GM21825 (cell line): ENCODE data around the gene CAPZB.
"Not testable (repeated sequence)": the region's sequence is repeated elsewhere in the genome, so short reads cannot be mapped to it uniquely, and the experiment has no call there.

ENCODE experiments used
- ATAC-seq: cut with Tn5 transposase; IDR thresholded peaks from one replicate; pipeline ENCODE4 v1.9.1; 2021; ENCODE audit warnings: mild to moderate bottlenecking, moderate library complexity; ENCODE audit not compliant: unreplicated experiment

Gene CAPZB

DNA sequence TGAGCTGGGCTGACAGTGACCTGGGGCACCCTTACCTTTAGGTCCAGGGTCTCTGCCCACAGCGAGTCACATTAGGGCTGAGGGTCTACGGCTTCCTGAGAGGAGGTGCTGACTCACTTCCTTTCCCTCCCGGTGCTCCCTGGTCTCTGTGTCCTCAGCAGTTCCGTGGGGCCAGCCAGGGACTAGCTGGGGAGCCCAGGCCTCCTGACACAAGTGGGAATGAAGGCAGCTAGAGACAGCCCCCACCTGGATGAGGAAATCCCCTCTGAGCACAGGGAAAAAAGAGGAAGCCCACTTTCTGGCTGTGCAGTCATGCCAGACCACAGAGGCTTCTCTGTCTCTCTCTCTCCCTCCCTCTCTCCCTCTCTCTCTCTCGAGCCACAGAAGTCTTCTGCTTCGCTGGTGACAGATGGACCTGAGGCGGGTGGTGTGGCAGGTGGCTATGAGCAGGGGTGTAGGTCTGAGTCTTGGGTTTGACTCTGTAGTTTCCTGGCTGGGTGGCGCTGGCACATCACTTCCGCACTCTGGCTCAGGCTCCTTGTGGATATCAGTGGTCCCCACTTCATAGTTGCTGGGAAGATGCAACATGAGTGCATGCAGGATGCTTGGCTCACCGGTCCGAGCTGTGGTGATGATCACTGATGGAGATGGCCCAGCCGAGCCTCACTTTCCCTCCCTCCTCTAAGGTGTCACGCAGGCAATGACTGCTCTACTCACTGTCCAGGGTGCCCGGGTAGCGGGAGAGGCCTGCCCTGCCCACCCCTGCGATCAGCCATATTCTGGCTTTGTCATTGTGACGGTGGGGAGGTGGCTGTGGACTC is 169.8 kb downstream of the CAPZB start:
- peak; percentile 26 for ATAC-seq

DNA sequence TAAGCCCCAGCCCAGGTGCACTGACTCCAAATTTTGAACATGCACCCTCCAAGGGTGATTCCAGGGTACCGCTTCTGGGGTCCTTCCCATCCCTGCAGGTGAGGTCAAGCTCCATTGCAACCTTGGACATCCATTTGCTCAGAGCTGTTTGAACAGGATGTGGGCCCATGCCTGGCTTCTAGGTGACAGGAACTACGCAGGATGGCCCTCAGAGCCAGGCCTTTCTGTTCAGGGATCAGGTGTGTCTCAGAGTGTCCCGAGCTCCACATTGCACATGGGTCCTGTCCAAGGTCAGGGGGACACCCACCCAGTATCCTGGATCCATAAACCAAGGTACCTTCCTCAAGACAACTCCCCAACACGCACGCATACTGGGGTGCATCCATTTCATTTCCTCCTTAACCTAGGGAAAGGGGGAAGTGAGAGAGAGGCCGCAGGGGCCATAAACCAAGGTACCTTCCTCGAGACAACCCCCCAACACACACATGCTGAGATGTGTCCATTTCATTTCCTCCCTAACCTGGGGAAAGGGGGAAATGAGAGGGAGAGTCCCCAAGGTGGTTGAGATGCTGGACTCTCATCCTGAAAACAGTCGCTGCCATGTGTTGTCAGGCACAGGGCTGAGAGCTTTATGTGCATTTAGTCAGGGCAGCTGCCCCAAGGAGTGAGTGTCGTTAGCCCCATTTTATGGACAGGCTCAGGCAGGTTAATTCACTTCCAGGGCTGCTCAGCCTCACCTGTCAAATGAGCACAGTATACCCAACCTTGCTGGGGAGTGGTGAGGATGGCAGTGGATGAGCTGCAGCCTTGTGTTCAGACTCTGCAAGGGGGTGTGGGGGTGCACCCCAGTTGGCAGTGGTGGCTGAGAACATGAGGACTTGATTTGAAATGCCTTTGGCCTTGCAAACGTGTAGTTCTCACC is 171.1 kb downstream of the CAPZB start:
- ATAC-seq: no peak

DNA sequence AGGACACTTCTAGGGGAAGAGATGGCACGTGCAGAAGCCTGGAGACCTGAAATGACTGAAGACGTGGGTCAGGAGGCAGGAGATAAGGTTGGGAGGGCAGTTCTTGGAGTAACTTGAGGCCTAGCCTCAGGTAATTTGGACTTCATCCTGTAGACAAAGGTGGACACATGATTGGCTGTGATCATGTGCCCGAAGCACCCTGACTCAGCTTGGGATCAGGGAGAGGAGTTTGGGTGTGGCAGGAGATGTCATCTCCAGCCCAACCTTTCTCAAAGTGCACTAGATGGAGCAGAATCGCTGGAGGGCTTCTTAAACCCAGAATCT is 171.7 kb downstream of the CAPZB start:
- no peak for ATAC-seq

- peak; percentile 4 for ATAC-seq
Observed at GRCh38 chr1:19312782-19313635, 172.3 kb downstream of the CAPZB start.

GRCh38 chr1:19311931-19312781 is 173.2 kb downstream of the CAPZB start, which contains the start of the genes AKR7A2 and SLC66A1:
Gene AKR7A2 (minus strand): TSS chr1:19312144. CDS start chr1:19312124, 20 bp downstream.
Gene SLC66A1 (plus strand): TSS chr1:19312326. CDS start chr1:19317678, 5,352 bp downstream.
- ATAC-seq: peak; percentile 70

DNA sequence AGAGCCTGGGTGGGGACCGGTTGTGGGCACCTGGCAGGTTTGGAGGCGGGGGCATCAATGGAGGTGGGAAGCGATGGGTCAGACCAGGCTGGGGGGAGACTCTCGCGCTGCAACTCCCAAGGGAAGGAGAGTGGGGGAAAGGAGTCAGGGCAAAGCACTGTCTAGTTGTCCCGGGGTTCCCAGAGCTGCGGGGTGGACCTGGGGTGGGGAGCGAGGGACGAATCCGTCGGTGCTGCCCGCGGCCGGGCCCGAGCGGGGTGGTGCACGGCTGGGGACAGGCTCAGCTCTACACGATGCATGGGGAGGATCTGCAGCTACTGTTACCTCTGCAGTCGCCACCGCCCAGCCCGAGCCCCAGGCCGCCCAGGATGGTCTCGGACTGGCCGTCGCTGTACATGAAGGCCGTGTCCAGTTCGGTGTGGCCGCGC is 173.8 kb downstream of the CAPZB start:
- no peak for ATAC-seq

DNA sequence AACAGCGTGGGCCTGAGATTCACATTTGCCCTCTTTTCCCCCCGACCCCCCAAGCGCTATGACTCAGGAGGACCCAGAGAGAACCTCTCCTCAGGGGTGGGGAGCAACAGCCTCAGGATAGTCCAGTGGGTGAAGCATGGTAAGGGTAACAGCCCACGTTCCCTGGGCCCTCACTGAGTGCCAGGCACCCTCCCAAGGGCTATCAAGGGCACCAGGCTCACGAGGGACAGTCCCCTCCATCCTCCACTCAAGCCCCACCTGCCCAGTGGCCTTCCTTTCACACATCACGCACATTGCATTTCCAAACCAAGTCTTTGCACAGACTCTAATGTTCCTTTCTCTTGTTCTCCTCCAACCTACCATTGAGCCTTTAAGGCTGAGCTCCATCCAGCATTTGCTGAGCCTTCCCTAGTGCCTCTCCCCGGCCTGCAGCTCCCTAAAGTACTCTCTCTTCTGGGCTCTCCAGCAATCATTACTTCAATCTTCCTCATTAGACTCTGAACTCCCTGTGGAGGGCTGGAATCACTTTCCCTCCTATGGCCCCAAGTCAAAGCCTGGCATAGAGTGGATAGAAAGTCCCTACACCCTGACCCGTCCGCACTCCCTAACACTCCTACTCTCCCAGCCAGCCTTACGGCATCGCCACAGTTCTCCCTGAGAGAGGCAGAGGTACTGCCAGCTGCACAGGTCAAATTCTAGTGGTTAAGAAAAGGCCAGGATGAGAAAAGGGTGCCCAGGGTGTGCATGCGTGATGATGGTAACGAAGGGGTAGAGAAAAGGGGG is 174.4 kb downstream of the CAPZB start:
- no peak for ATAC-seq

DNA sequence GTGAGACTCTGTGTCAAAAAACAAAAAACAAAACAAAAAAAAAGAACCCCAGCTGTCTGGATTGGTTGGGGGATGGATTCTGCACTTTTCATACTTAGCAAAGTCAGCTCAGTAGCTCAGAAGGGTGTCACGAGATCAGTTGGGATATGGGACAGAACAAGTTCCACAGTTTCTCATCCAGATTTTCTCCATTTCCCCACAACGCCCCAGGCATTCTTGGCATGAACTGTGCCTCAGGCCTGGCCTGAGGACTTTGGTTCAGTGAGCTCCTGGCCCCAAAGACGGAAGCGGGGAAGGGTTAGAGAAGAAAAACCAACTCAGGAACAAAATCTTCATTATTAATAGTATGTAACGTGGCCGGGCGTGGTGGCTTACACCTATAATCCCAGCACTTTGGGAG is 175.3 kb downstream of the CAPZB start:
- no peak for ATAC-seq

GRCh38 chr1:19309123-19309813 is 176.1 kb downstream of the CAPZB start:
- no peak for ATAC-seq

GRCh38 chr1:19308509-19308907 is 176.8 kb downstream of the CAPZB start:
- ATAC-seq: no peak

GRCh38 chr1:19307794-19308508 is 177.4 kb downstream of the CAPZB start:
- ATAC-seq: no peak

DNA sequence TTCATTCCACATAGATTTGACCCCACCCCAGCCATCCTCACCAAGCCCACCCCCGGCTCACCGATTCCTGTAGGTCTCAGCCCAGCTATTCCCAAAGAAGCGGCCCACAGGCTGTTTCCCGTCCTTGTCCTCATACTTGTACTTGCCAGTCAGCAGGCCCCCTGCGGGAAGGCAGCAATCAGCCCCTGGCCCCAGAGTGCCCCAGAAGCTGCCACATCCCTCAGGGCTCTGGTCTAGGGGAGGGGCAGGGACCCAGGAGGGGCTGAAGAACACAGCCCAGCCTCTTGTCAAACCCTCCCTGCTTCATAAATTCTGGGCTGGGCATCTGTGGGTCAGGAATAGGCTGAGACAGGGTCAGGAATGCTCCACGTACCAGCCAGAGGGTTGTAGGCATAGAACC is 178.4 kb downstream of the CAPZB start:
- no peak for ATAC-seq

GRCh38 chr1:19305880-19306279 is 179.5 kb downstream of the CAPZB start:
- no peak for ATAC-seq

DNA sequence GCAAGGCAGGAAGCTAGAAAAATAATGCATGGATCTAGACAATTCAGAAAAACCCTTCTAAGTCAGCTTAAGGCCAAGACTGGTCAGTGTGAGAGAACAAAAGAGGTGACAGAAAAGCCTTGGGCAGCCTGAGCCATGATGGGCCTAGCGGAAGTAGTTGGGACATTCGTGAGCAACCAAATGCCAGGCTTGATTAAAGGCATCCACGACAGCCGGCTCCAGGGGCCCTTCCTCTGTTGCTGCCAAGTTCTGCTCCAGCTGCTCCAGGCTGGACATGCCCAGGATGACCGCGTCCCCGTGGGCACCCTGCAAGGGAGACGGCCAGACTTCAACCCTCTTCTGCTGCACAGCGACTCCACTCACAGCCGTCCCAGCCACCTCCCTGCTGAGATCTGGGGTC is 181.3 kb downstream of the CAPZB start:
- ATAC-seq: not testable (repeated sequence)

DNA sequence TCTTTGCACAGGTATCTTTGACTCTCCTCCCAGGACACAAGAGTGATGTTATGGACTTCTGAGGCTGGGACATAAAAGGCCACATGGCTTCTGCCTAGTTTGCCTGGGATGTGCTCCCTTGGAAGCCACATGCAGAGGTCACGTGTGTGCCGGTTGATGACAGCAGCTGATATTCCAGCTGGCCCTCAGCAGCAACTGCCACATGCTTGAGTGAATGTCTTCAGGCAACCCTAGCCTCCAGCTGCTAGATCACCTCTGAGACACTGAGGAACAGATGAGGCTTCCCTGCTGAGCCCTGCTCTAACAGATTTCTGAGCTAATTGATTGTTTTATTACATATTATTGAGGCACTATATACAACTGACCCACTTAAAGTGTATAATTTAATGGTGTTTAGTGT is 185.1 kb downstream of the CAPZB start:
- no peak for ATAC-seq

DNA sequence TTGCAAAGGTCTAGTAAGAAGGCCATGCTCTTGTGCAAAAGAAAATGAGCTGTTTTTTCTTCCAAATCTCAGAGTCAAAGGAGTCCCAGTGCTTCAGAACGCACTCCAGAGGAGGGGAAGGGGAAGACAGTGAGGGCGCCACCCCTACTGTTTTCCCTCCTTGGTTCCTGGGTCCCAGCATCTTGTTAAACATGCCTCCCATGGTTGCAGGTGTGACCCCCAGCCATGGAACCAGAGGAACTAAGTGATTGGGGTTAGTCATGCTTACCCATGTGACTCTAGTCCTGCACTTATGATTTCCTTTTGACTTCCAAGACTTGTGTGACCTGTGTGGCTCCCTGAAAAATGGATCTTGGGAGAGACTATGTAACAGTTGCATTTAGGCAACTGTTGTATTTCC is 190.7 kb downstream of the CAPZB start:
- ATAC-seq: no peak

DNA sequence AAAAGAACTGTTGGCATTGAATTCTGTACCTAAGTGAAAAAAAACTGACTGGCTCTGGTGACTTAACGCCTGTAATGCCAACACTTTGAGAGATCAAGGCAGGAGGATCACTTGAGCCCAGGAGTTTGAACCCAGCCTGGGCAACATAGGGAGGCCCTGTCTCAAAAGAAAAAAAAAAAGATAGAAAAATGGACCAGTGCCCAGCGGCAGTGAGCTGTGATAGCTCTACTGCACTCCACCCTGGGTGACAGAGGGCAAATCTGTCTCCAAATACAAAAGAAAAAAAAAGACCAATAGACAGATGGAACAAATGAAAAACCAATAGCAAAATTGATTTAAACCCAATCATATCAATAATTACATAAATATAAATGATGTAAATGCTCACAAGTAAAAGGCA is 196.1 kb downstream of the CAPZB start:
- no peak for ATAC-seq
